GM18502 (cell line): ENCODE measurements around the gene TYW1.
"Not testable (repeated sequence)": the region's sequence is repeated elsewhere in the genome, so short reads cannot be mapped to it uniquely, and the experiment has no call there.

Experiments used
- ATAC-seq: cut with Tn5 transposase; IDR thresholded peaks from one replicate; pipeline ENCODE4 v1.9.1; 2021; ENCODE audit warnings: mild to moderate bottlenecking; ENCODE audit not compliant: unreplicated experiment, poor library complexity

TYW1 gene

GRCh38 chr7:67043559-67043930 is 46.9 kb downstream of the TYW1 start:
- not testable (repeated sequence) for ATAC-seq

GRCh38 chr7:67045496-67045995 is 48.9 kb downstream of the TYW1 start:
- no peak for ATAC-seq

GRCh38 chr7:67046819-67047218 is 50.2 kb downstream of the TYW1 start:
- ATAC-seq: not testable (repeated sequence)

- ATAC-seq: not testable (repeated sequence)
These were observed 53.3 kb downstream of the TYW1 start for GRCh38 chr7:67049908-67050307.

- ATAC-seq: not testable (repeated sequence)
These were observed 55.5 kb downstream of the TYW1 start for GRCh38 chr7:67052161-67052560.

GRCh38 chr7:67056683-67057082 is 60.0 kb downstream of the TYW1 start:
- no peak for ATAC-seq

GRCh38 chr7:67061321-67061720 is 64.7 kb downstream of the TYW1 start:
- not testable (repeated sequence) for ATAC-seq

GRCh38 chr7:67062802-67063201 is 66.2 kb downstream of the TYW1 start:
- ATAC-seq: not testable (repeated sequence)

GRCh38 chr7:67066950-67067622 is 70.5 kb downstream of the TYW1 start:
- not testable (repeated sequence) for ATAC-seq

- ATAC-seq: not testable (repeated sequence)
These were observed 79.5 kb downstream of the TYW1 start for GRCh38 chr7:67076120-67076519.

GRCh38 chr7:67082880-67083279 is 86.2 kb downstream of the TYW1 start:
- ATAC-seq: not testable (repeated sequence)

- not testable (repeated sequence) for ATAC-seq
These were observed 92.6 kb downstream of the TYW1 start for GRCh38 chr7:67089261-67089660.

- not testable (repeated sequence) for ATAC-seq
These were observed 94.4 kb downstream of the TYW1 start for GRCh38 chr7:67091053-67091452.

- ATAC-seq: not testable (repeated sequence)
These were observed 101.4 kb downstream of the TYW1 start for GRCh38 chr7:67098031-67098430.

- ATAC-seq: not testable (repeated sequence)
These were observed 102.8 kb downstream of the TYW1 start for GRCh38 chr7:67099406-67099805.

GRCh38 chr7:67100038-67100437 is 103.4 kb downstream of the TYW1 start:
- not testable (repeated sequence) for ATAC-seq

- no peak for ATAC-seq
These were observed 104.3 kb downstream of the TYW1 start for GRCh38 chr7:67100956-67101361.

- ATAC-seq: not testable (repeated sequence)
These were observed 108.3 kb downstream of the TYW1 start for GRCh38 chr7:67104937-67105336.

GRCh38 chr7:67105377-67105776 is 108.7 kb downstream of the TYW1 start:
- no peak for ATAC-seq

- not testable (repeated sequence) for ATAC-seq
These were observed 109.6 kb downstream of the TYW1 start for GRCh38 chr7:67106255-67106654.

GRCh38 chr7:67111342-67111741 is 114.7 kb downstream of the TYW1 start:
- not testable (repeated sequence) for ATAC-seq
